Skeletal muscle tissue (tissue), 4 donors: Measurements from ENCODE around the gene PDE6C. TPM values are rescaled to one million over a fixed set of nuclear protein-coding genes. Genes with fewer than 3 reads are reported as not detected.

ENCODE experiments used
- H3K27ac ChIP-seq: one replicate; pipeline ENCODE4 v1.7.0; 2013; ENCODE audit warnings: mild to moderate bottlenecking, low read depth, low read length, inconsistent platforms
- H3K27me3 ChIP-seq, 3 donors: one replicate each; pipeline ENCODE4 v1.7.0; 2013; ENCODE audit warnings: low read length in 3 of 3; ENCODE audit not compliant: control insufficient read depth in 3 of 3, insufficient read depth in 3 of 3
- H3K36me3 ChIP-seq, 3 donors: one replicate each; pipeline ENCODE4 v1.7.0; 2013; ENCODE audit warnings: low read length in 3 of 3; ENCODE audit not compliant: control insufficient read depth in 3 of 3, insufficient read depth in 3 of 3
- H3K4me1 ChIP-seq, 3 donors: one replicate each; pipeline ENCODE4 v1.7.0; 2013; ENCODE audit warnings: low read length in 3 of 3, mild to moderate bottlenecking in 3 of 3; ENCODE audit not compliant: control insufficient read depth in 3 of 3, insufficient read depth in 3 of 3
- H3K4me3 ChIP-seq, 3 donors: one replicate each; pipeline ENCODE4 v1.7.0; 2013; ENCODE audit warnings: low read length in 3 of 3
- H3K9ac ChIP-seq, 3 donors: one replicate each; pipeline ENCODE4 v1.7.0; 2013; ENCODE audit warnings: low read length in 3 of 3, mild to moderate bottlenecking in 3 of 3, moderate library complexity in 2 of 3, low read depth in 1 of 3
- H3K9me3 ChIP-seq, 3 donors: one replicate each; pipeline ENCODE4 v1.7.0; 2013; ENCODE audit warnings: low read length in 3 of 3; ENCODE audit not compliant: control insufficient read depth in 3 of 3
- total RNA-seq: library from RNA; depleted of rRNA; stranded (reverse); fragments of >200 nt; gene quantifications from one replicate; pipeline ENCODE4 v1.2.3, GENCODE V29; 2014
- donor health status: Osteomylitis.

PDE6C gene
- total RNA-seq, 1 donor from 2014 or later: not detected

DNA sequence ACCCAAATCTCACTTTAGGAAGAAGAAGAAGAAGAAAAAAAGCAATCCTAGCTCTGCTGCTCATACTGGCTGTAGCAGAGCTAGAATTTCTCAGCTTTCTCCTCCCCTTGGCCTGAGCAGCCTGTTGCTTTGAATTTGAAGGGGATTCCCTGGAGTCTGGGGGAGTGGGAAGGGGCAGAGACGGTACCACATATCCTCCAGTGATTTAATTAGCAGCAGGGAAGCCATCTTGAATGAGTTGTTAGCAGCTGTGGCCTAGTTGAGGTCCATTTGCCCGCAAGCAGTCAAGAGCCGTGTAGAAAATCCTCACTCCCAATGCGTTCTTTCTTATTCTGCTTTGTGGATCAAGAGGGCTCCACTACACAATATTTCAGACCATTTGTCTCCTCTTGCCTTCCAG is 16.5 kb downstream of the PDE6C start:
- Histone ChIP-seq H3K4me3 (no peak overlapping the region), H3K36me3 (no peaks in the 10 kb centered on the region), H3K27ac (no peak overlapping the region), H3K9me3 (no peaks in the 10 kb centered on the region), H3K27me3 (peaks cover 0 to 8% (median 2%) of the 10 kb centered on the region in 3 donors), H3K9ac (no peak overlapping the region), H3K4me1 (no peaks in the 10 kb centered on the region)

DNA sequence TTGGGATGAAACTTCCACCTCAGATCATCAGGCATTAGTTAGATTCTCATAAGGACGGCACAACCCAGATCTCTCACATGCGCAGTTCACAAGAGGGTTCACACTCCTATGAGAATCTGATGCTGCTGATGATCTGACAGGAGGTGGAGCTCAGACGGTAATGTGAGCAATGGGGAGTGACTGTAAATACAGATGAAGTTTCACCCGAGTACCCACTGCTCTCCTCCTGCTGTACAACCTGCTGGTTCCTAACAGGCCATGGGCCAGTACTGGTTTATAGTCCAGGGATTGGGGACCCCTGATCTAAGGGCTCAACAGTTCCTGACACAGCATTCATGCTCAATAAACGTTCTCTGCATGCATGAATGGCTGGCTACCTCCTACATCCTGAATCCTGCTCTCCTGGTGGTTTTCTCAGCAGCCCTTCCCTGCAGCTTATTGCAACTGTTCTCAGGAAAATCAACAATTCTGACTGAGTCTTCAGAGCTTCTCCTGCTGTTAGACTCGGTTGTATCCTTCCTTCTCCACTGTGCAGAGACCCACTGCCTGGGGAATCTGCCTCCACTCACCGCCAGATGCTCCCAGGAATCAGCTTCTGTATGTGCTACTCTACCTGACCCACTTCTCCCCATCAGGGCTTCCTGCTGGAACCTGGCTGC is 17.4 kb downstream of the PDE6C start:
- Histone ChIP-seq H3K4me1 (no peaks in the 10 kb centered on the region), H3K9ac (no peak overlapping the region), H3K4me3 (no peak overlapping the region), H3K36me3 (no peaks in the 10 kb centered on the region), H3K9me3 (no peaks in the 10 kb centered on the region), H3K27me3 (peaks cover 0 to 7% (median 2%) of the 10 kb centered on the region in 3 donors), H3K27ac (no peak overlapping the region)

DNA sequence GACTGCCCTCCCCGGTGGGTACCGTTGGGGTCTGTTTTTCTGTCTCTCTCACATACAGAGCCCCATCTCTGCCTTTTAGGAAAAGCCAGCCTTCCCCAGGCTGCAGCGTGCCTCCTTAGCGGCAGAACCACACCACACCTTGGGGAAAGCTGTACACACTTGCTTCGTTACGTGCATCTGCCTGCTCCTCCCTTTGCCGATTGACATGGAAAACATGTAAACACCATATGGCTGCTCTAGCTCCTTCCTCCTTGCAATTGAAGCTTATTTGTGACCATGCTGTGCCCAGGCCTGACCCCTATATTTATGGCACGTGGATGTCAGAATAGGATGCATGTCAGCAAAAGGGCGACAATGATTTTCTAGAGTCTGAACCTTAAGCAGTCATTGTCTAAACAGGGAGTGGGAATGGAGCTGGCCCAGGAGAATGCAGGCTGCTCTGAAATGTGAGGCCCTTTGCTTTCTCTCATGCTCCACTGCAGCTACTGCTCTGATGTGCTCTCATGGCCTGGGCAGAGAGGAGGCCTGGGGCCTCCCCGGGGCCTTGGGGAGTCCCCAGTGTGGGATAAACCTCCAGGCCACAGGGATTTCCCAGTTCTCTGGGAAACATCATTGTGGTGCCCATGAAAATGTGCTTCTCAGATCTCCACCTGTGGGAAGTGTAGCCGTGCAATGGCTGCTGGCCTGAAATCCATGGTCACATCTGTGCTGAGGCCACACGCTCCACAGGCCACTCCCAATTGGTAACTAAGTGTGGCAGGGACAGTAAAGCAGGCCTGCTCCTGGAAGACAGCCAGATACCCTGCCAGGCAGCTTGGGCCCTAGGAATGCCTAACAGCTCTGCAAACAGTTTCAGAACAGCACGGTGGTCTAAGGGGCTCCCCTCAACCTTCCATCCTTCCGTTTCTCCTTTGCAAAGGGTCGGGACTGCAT is 18.6 kb downstream of the PDE6C start:
- Histone ChIP-seq H3K4me1 (no peaks in the 10 kb centered on the region), H3K9me3 (no peaks in the 10 kb centered on the region), H3K4me3 (no peak overlapping the region), H3K36me3 (no peaks in the 10 kb centered on the region), H3K9ac (no peak overlapping the region), H3K27me3 (peaks cover 0 to 4% (median 0%) of the 10 kb centered on the region in 3 donors), H3K27ac (no peak overlapping the region)

DNA sequence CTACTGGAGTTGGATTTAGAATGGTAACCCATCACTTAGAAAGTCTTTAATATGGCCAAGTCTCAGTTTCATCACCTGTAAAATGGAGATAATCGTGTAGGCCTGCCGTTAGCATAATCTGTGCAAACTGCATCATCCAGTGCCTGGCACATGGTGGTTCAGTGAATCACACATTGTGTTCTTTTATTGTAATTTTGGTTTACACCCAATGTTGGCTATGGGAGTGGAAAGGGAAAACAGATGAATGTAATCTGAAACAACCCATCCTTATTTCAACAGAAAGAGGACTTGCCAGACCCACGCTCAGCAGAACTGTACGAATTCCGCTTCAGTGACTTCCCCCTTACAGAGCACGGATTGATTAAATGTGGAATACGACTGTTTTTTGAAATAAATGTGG is 27.5 kb downstream of the PDE6C start:
- no peaks in the 10 kb centered on the region for H3K9me3 ChIP-seq
- H3K4me3 ChIP-seq: no peak overlapping the region
- H3K4me1 ChIP-seq: no peaks in the 10 kb centered on the region
- H3K27ac ChIP-seq: no peak overlapping the region
- no peak overlapping the region for H3K9ac ChIP-seq
- no peaks in the 10 kb centered on the region for H3K27me3 ChIP-seq
- H3K36me3 ChIP-seq: no peaks in the 10 kb centered on the region

DNA sequence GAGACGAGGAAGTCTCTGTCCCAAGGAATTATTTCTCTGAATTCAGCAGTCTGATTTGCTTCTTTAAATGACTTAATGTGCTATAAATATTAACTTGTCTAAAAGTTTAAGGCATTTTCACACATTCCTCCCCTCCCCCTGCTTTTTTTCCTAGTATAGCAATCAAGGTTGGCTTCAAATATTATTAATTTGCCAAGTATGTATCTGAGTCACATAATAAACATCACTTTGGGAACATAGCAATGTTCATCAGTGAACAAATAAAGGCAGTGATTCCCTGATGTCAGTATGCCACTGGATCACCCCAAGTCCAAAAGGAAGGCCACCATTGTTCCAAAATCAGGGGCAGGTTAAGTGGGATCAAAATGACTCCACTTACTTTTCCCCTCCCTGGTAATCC is 40.5 kb downstream of the PDE6C start:
- H3K4me1 ChIP-seq: no peaks in the 10 kb centered on the region
- H3K27ac ChIP-seq: no peak overlapping the region
- no peaks in the 10 kb centered on the region for H3K36me3 ChIP-seq
- H3K9ac ChIP-seq: no peak overlapping the region
- no peaks in the 10 kb centered on the region for H3K27me3 ChIP-seq
- H3K9me3 ChIP-seq: no peaks in the 10 kb centered on the region
- no peak overlapping the region for H3K4me3 ChIP-seq

DNA sequence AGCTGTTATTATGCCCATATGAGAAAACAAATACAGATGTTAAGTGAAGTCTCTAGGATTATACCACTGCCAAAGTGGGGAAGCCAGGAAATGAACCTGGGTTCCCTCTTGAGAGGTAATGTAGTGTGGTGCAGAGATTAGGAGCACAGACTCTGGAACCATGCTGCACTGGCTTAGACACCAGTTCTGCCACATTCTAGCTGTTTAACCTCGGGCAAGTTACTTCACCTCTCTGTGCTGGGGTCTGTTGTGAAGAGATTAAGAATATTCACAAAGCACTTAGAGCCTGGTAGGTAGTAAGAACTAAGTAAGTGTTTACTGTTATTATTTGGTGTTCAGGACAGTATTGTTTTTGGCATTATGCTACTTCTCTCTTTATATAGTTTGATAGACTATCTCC is 41.9 kb downstream of the PDE6C start:
- H3K27me3 ChIP-seq: no peaks in the 10 kb centered on the region
- no peaks in the 10 kb centered on the region for H3K36me3 ChIP-seq
- H3K9me3 ChIP-seq: no peaks in the 10 kb centered on the region
- H3K27ac ChIP-seq: no peak overlapping the region
- no peak overlapping the region for H3K4me3 ChIP-seq
- no peak overlapping the region for H3K9ac ChIP-seq
- no peaks in the 10 kb centered on the region for H3K4me1 ChIP-seq

DNA sequence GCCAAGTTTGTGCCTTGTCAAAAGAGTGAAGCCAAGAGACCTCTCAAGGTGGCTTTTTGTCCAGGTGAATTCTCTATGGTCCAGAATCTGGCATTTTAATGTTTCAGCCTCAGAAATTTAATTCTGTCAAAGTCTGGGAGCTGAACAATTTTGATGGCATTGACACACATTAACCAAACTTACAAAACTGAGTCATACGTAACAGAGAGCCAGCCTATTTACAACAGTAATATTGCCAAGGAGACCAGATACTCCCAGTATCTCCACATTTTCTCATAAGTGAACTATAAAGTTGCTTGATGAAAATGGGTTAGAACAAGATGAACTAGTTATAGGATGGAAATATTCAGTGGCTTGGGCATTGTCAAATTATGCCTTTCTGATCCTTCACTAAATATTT is 43.8 kb downstream of the PDE6C start:
- H3K4me3 ChIP-seq: no peak overlapping the region
- no peak overlapping the region for H3K9ac ChIP-seq
- H3K36me3 ChIP-seq: peaks cover 0 to 5% (median 0%) of the 10 kb centered on the region in 3 donors
- no peak overlapping the region for H3K27ac ChIP-seq
- H3K27me3 ChIP-seq: no peaks in the 10 kb centered on the region
- H3K9me3 ChIP-seq: no peaks in the 10 kb centered on the region
- H3K4me1 ChIP-seq: no peaks in the 10 kb centered on the region

DNA sequence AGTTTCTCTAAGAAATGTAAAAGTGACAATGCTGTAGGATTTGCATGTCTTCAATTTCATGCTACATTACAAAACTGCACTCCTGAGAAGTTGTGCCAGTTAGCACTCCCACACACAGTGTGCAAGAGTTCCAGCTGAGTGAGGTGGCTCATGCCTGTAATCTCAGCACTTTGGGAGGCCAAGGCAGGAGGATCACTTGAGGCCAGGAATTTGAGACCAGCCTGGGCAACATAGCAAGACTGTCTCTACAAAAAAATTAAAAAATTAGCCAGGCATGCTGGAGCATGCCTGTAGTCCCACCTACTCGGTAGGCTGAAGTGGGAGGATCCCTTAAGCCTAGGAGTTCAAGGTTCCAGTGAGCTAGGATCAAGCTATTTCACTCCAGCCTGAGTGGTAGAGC is 45.4 kb downstream of the PDE6C start:
- H3K27me3 ChIP-seq: no peaks in the 10 kb centered on the region
- H3K9ac ChIP-seq: no peak overlapping the region
- H3K27ac ChIP-seq: no peak overlapping the region
- H3K4me3 ChIP-seq: no peak overlapping the region
- no peaks in the 10 kb centered on the region for H3K9me3 ChIP-seq
- H3K36me3 ChIP-seq: peaks cover 0 to 8% (median 0%) of the 10 kb centered on the region in 3 donors
- no peaks in the 10 kb centered on the region for H3K4me1 ChIP-seq

DNA sequence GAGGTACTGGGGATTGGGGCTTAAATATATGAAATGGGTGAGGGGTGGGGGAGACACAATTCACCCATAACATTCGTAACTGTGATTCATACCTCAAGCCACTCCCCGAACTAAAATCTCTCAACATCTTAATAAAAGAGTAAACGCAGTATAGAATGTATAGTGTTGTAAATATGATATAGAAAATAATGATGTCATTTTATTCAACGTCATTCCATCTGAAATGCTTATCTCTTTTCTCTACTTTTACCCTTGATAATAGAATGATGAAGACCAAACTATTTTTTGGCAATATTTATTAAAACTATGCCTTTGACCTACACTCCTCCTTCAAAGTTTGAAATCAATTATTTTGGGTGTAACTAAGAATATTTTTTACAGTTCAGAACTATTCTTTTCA is 53.7 kb downstream of the PDE6C start:
- H3K4me3 ChIP-seq: no peak overlapping the region
- H3K27me3 ChIP-seq: no peaks in the 10 kb centered on the region
- H3K9me3 ChIP-seq: no peaks in the 10 kb centered on the region
- H3K9ac ChIP-seq: no peak overlapping the region
- H3K4me1 ChIP-seq: no peaks in the 10 kb centered on the region
- no peak overlapping the region for H3K27ac ChIP-seq
- peaks cover 0 to 36% (median 30%) of the 10 kb centered on the region in 3 donors for H3K36me3 ChIP-seq

DNA sequence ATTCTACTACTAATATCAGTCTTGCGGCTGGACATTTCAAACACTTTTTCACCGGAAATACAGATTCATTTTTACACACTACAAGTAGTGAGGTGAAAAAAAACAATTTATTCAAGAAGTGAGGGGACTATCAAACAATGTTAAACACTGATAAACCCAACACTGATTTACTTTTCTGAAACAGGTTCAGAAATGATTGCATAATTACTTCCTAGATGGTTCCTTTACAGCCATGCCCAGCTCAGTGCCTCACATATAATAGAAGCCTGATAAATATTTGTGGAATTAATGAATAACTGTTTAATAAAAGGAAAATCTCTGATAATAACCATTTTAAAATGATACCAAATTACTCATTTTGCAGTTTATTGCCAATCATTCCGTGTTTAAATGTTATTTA is 55.5 kb downstream of the PDE6C start:
- Histone ChIP-seq H3K4me1 (no peaks in the 10 kb centered on the region), H3K27me3 (no peaks in the 10 kb centered on the region), H3K36me3 (peaks cover 0 to 38% (median 33%) of the 10 kb centered on the region in 3 donors), H3K27ac (no peak overlapping the region), H3K9ac (no peak overlapping the region), H3K9me3 (no peaks in the 10 kb centered on the region), H3K4me3 (no peak overlapping the region)
